Stimulated activated CD4-positive, alpha-beta T cell treated with anti-CD3 and anti-CD28 coated beads, TNF-alpha, amount 100 ng/mL, for 24 hours (primary cell): Measurements from ENCODE around the gene ATXN7.

Source experiments
- DNase-seq, 3 experiments: peaks; one replicate each; pipeline ENCODE4 v3.0.0-alpha.2; 2020; ENCODE audit warnings: low read depth in 3 of 3

ATXN7 gene

GRCh38 chr3:63963496-63963895 is 99.8 kb downstream of the ATXN7 start:
- DNase-seq: no peak

GRCh38 chr3:63964681-63965485 is 101.2 kb downstream of the ATXN7 start:
- no peak for DNase-seq

GRCh38 chr3:63966007-63966406 is 102.3 kb downstream of the ATXN7 start:
- DNase-seq: no peak

- no peak for DNase-seq
Observed at GRCh38 chr3:63966871-63967270, 103.2 kb downstream of the ATXN7 start.

- DNase-seq: no peak
Observed at GRCh38 chr3:63967675-63968611, 104.3 kb downstream of the ATXN7 start.

- DNase-seq: no peak
Observed at GRCh38 chr3:63968612-63969350, 105.1 kb downstream of the ATXN7 start.

- no peak for DNase-seq
Observed at GRCh38 chr3:63969876-63970275, 106.2 kb downstream of the ATXN7 start.

GRCh38 chr3:63970631-63971475 is 107.2 kb downstream of the ATXN7 start:
- no peak for DNase-seq

- DNase-seq: no peak
Observed at GRCh38 chr3:63972196-63972595, 108.5 kb downstream of the ATXN7 start.

GRCh38 chr3:63972987-63973386 is 109.3 kb downstream of the ATXN7 start:
- DNase-seq: no peak

GRCh38 chr3:63973406-63973805 is 109.7 kb downstream of the ATXN7 start:
- no peak for DNase-seq

GRCh38 chr3:63974451-63974850 is 110.8 kb downstream of the ATXN7 start:
- DNase-seq: no peak

- DNase-seq: no peak
Observed at GRCh38 chr3:63975723-63976122, 112.1 kb downstream of the ATXN7 start.

GRCh38 chr3:63976161-63976871 is 112.6 kb downstream of the ATXN7 start:
- no peak for DNase-seq

GRCh38 chr3:63976872-63977200 is 113.2 kb downstream of the ATXN7 start:
- DNase-seq: no peak

- DNase-seq: no peak
Observed at GRCh38 chr3:63977893-63978292, 114.2 kb downstream of the ATXN7 start.

- DNase-seq: no peak
Observed at GRCh38 chr3:63979093-63979885, 115.6 kb downstream of the ATXN7 start.

GRCh38 chr3:63980019-63980418 is 116.4 kb downstream of the ATXN7 start:
- DNase-seq: no peak

GRCh38 chr3:63980830-63981498 is 117.3 kb downstream of the ATXN7 start:
- no peak for DNase-seq
